Parathyroid adenoma (tissue), 2 donors: Measurements from ENCODE around the gene C11orf52.

ENCODE experiments used
- H2AFZ ChIP-seq: fragments of 300-600 bp; sonication (generic); one replicate; pipeline ENCODE4 v1.7.0; 2017; ENCODE audit warnings: antibody characterized with exemption, mild to moderate bottlenecking
- H3K27ac ChIP-seq: fragments of 300-600 bp; sonication (generic); one replicate; pipeline ENCODE4 v1.7.0; 2017
- H3K27me3 ChIP-seq: fragments of 300-600 bp; sonication (generic); one replicate; pipeline ENCODE4 v1.7.0; 2017; ENCODE audit warnings: low read length; ENCODE audit not compliant: control insufficient read depth, insufficient read depth
- H3K36me3 ChIP-seq: fragments of 300-600 bp; sonication (generic); one replicate; pipeline ENCODE4 v1.7.0; 2017; ENCODE audit warnings: low read length; ENCODE audit not compliant: control insufficient read depth, insufficient read depth
- H3K4me1 ChIP-seq: fragments of 300-600 bp; sonication (generic); one replicate; pipeline ENCODE4 v1.7.0; 2017; ENCODE audit warnings: control low read depth
- H3K4me2 ChIP-seq: fragments of 300-600 bp; sonication (generic); one replicate; pipeline ENCODE4 v1.7.0; 2017; ENCODE audit warnings: low read length
- H3K4me3 ChIP-seq: fragments of 300-600 bp; sonication (generic); one replicate; pipeline ENCODE4 v1.7.0; 2017; ENCODE audit warnings: low read depth, low read length
- H3K79me2 ChIP-seq: fragments of 300-600 bp; sonication (generic); one replicate; pipeline ENCODE4 v1.7.0; 2017; ENCODE audit warnings: control low read depth
- H3K9ac ChIP-seq: fragments of 300-600 bp; sonication (generic); one replicate; pipeline ENCODE4 v1.7.0; 2017; ENCODE audit warnings: mild to moderate bottlenecking
- H3K9me3 ChIP-seq: fragments of 300-600 bp; sonication (generic); one replicate; pipeline ENCODE4 v1.7.0; 2017; ENCODE audit warnings: low read length; ENCODE audit not compliant: control insufficient read depth
- TF ChIP-seq, protein P1 (sequence below): fragments of 300-600 bp; sonication (generic); IDR thresholded peaks from one replicate; pipeline ENCODE4 v1.7.0; 2017; ENCODE audit warnings: antibody characterized with exemption, mild to moderate bottlenecking
- donor health status: primary hyperparathyroidism.

C11orf52 gene

DNA sequence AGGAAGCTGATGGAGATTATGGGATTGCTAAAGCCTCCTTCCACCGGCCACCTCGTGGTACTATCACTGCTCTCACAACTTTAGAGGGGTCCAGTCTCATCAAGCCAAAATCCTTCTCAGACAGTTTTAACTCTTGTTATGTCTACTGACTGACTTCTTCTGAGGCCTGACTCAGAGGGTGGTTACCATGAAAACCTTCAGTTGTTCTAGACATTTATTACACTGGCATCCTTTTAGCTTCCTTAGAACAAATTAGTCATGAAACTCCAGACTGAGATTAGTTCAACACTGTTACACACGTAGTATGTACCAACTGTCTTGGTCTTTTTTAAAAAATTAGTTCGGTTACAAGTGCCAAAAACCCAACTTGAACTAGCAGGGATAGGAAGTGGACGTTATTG, 25.9 kb downstream of the C11orf52 start:
- Histone ChIP-seq H3K4me1 (no peaks in the 10 kb centered on the region), H2AFZ (peak overlapping the region; percentile 50), H3K9ac (no peak overlapping the region), H3K4me3 (no peak overlapping the region), H3K27ac (no peak overlapping the region), H3K27me3 (no peaks in the 10 kb centered on the region), H3K9me3 (no peaks in the 10 kb centered on the region), H3K4me2 (no peak overlapping the region), H3K36me3 (no peaks in the 10 kb centered on the region), H3K79me2 (no peaks in the 10 kb centered on the region)
- TF ChIP-seq, protein P1, sequence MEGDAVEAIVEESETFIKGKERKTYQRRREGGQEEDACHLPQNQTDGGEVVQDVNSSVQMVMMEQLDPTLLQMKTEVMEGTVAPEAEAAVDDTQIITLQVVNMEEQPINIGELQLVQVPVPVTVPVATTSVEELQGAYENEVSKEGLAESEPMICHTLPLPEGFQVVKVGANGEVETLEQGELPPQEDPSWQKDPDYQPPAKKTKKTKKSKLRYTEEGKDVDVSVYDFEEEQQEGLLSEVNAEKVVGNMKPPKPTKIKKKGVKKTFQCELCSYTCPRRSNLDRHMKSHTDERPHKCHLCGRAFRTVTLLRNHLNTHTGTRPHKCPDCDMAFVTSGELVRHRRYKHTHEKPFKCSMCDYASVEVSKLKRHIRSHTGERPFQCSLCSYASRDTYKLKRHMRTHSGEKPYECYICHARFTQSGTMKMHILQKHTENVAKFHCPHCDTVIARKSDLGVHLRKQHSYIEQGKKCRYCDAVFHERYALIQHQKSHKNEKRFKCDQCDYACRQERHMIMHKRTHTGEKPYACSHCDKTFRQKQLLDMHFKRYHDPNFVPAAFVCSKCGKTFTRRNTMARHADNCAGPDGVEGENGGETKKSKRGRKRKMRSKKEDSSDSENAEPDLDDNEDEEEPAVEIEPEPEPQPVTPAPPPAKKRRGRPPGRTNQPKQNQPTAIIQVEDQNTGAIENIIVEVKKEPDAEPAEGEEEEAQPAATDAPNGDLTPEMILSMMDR = no peak

GRCh38 chr11:111945198-111945597, 26.5 kb downstream of the C11orf52 start:
- H3K9ac ChIP-seq = no peak overlapping the region
- no peaks in the 10 kb centered on the region for H3K9me3 ChIP-seq
- no peaks in the 10 kb centered on the region for H3K4me1 ChIP-seq
- TF ChIP-seq, protein P1 = no peak
- H3K4me2 ChIP-seq = no peak overlapping the region
- no peaks in the 10 kb centered on the region for H3K36me3 ChIP-seq
- no peak overlapping the region for H2AFZ ChIP-seq
- no peak overlapping the region for H3K27ac ChIP-seq
- no peak overlapping the region for H3K4me3 ChIP-seq
- no peaks in the 10 kb centered on the region for H3K27me3 ChIP-seq
- H3K79me2 ChIP-seq = no peaks in the 10 kb centered on the region

GRCh38 chr11:111946499-111946898, 27.8 kb downstream of the C11orf52 start:
- H3K4me2 ChIP-seq = no peak overlapping the region
- no peak overlapping the region for H2AFZ ChIP-seq
- H3K4me3 ChIP-seq = no peak overlapping the region
- TF ChIP-seq, protein P1 = no peak
- no peaks in the 10 kb centered on the region for H3K79me2 ChIP-seq
- no peaks in the 10 kb centered on the region for H3K4me1 ChIP-seq
- no peaks in the 10 kb centered on the region for H3K9me3 ChIP-seq
- H3K36me3 ChIP-seq = no peaks in the 10 kb centered on the region
- H3K27ac ChIP-seq = no peak overlapping the region
- H3K27me3 ChIP-seq = no peaks in the 10 kb centered on the region
- H3K9ac ChIP-seq = no peak overlapping the region

GRCh38 chr11:111947143-111947542, 28.4 kb downstream of the C11orf52 start:
- Histone ChIP-seq H3K27me3 (no peaks in the 10 kb centered on the region), H3K4me3 (no peak overlapping the region), H3K36me3 (no peaks in the 10 kb centered on the region), H3K9ac (no peak overlapping the region), H3K79me2 (no peaks in the 10 kb centered on the region), H3K27ac (no peak overlapping the region), H3K9me3 (no peaks in the 10 kb centered on the region), H3K4me2 (no peak overlapping the region), H2AFZ (no peak overlapping the region), H3K4me1 (no peaks in the 10 kb centered on the region)
- TF ChIP-seq, protein P1 = no peak
